ENCODE results near the gene UBALD2. TPM values are rescaled to one million over a fixed set of nuclear protein-coding genes. Genes with fewer than 3 reads are reported as not detected.
"Not testable (repeated sequence)": the region's sequence is repeated elsewhere in the genome, so short reads cannot be mapped to it uniquely, and the experiment has no call there.

Gene UBALD2
- total and polyA plus RNA-seq, 8 donors, result 1.8 to 49.5 (median 38.7) TPM

DNA sequence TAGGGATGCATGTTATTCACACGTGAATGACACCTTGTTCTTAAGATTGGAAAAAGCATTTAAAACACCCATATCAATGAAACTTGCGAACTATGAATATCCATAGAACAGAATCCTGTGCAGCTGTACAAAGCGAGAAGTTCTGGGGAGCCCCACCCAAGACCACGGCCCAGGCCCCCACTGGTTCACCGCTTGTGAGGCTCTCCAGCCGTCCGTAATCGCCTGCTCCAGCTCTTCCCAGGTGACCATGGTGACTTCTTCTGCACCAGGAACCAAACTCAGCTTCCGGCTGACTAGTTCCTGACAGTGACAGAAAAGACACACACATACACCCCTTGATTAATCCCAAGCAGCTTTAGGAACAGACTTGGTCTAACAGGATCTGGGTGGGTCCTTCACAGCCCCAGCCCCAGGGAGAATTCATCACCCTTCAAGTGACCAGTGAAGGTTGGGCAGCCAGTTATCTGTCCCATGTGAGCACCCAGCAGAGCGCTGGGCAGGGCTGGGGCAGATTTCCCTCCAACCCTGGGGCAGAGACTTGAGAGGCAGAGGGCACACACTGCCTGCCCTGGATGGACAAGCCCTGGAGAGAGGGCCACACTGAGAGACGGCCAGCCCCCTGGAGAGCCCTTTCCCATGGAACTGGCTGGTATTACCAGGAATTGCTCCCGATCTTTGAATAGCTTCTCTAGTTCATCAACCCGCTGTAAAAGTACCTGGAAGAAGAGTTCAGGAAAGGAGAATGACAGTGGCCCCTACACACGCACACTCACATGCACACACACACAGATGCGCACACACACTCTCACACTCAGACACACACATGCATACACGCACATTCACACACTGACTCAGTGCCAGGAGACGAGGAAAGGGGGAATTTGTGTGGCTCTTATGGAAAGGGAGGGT, 39.3 kb downstream of the UBALD2 start:
- Histone ChIP-seq H3K9me3 (no peaks in the 10 kb centered on the region), H3K27ac (no peak overlapping the region), H3K36me3 (peaks cover 0 to 27% (median 26%) of the 10 kb centered on the region in 4 donors), H3K4me3 (no peak overlapping the region), H3K27me3 (no peaks in the 10 kb centered on the region), H3K4me1 (no peaks in the 10 kb centered on the region)
- intact Hi-C loops (cut with DNase I; ENCODE audit: low total_unique reads), result loop anchor here (5.0 kb wide), 1 partner anchor 93 kb away; no protein-coding TSS in a partner anchor
- TF ChIP-seq CTCF (IDR thresholded peaks at IDR 0.05), result no peak
- no peak for TF ChIP-seq POLR2AphosphoS5 (IDR thresholded peaks at IDR 0.05)
- TF ChIP-seq POLR2A (IDR thresholded peaks at IDR 0.05), result no peak
- TF ChIP-seq EP300 (IDR thresholded peaks at IDR 0.05), result no peak
- DNase-seq, result no peak
- 71 to 79% (median 75%) methylated on average over 16 to 17 of the region's 17 CpGs for WGBS, 5 donors

DNA sequence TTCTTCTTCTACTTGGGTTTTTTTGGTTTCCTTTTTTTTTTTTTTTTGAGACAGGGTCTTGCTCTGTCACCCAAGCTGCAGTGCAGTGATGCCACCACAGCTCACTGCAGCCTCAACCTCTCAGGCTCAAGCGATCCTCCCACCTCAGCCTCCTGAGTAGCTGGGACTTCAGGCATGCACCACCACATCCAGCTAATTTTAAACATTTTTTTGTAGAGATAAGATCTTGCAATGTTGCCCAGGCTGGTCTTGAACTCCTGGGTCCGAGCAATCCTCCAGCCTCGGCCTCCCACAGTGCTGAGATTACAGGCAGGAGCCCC, 39.9 kb downstream of the UBALD2 start:
- H3K27me3 ChIP-seq; DNase-seq; H3K9me3 ChIP-seq; H3K4me1 ChIP-seq; intact Hi-C loops (cut with DNase I; ENCODE audit: low total_unique reads); H3K27ac ChIP-seq; H3K4me3 ChIP-seq: not testable (repeated sequence)
- 77 to 94% (median 87%) methylated on average over 3 of the region's 3 CpGs for WGBS, 5 donors
- H3K36me3 ChIP-seq, result peaks cover 0 to 33% (median 32%) of the 10 kb centered on the region in 4 donors

DNA sequence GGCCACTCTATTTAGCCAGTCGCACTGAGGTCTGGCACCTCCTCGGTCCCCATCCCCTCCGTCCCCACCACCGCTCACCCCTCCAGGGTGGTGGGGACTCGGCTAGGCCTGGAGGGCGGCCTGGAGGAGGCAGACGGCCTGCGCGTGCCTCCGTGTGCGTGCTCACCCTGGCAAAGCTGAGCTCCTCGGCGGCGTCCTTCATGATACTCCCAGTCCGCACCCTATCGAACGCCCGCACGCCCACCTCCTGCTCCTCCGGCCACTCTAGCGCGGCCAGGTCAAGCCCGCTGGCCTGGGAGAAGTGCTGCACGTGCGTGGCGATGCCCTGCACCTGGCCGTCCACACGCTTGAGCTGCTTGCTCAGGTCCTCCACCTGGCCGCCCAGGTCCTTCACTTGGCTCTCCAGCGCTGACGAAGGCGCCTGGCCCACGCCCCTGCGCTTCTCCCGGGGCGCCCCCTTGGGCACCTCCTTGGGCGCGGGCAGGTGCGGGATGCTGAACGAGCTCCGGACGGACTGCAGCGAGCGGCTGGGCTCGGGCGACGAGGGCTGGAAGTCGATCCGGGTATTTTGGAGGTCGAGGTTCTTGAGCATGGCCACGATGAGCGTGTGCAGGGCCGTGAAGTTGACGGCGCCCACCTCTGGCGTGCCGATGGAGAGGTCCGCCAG, 42.3 kb downstream of the UBALD2 start:
- H3K4me3 ChIP-seq, result no peak overlapping the region
- no peak for DNase-seq
- no peak overlapping the region for H3K27ac ChIP-seq
- no peaks in the 10 kb centered on the region for H3K4me1 ChIP-seq
- H3K9me3 ChIP-seq, result no peaks in the 10 kb centered on the region
- TF ChIP-seq POLR2A (IDR thresholded peaks at IDR 0.05) (no peak), POLR2AphosphoS5 (IDR thresholded peaks at IDR 0.05) (no peak)
- WGBS, 5 donors, result 95 to 98% (median 97%) methylated on average over 55 to 58 of the region's 58 CpGs
- H3K36me3 ChIP-seq, result peaks cover 14 to 56% (median 55%) of the 10 kb centered on the region in 4 donors
- intact Hi-C loops (cut with DNase I; ENCODE audit: low total_unique reads), result no loop called here
- H3K27me3 ChIP-seq, result no peaks in the 10 kb centered on the region

DNA sequence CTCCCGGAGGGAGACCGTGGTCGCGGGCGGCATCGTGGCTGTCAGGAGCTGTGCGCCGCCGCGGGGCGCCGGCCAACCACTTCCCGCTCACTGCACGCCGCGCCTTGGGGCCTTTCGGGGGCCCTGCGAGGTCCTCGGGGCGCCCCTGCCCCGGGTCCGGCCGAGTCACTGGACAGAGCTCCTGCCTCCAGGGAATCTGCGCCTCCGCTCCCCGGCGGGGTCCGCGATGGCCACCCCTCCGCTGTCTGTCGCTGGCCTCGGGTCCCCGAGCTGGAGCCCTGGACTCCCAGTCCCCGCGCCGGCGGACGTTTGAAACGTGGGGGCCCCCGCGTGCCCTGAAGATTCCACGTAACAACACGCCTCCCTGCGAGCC, 42.8 kb downstream of the UBALD2 start, which contains the start of gene QRICH2:
Gene QRICH2 (minus strand): TSS at position 311 of the 373 bp plus-strand sequence. CDS start 278 bp downstream, at position 33.
- H3K4me3 ChIP-seq, result no peak within 1 kb of the TSS
- WGBS, 5 donors, result 94 to 98% (median 97%) methylated on average over 20 to 44 of the region's 44 CpGs
- DNase-seq, result no peak
- H3K36me3 ChIP-seq, result peaks cover 19 to 61% (median 61%) of the 10 kb centered on the region in 4 donors
- H3K9me3 ChIP-seq, result no peaks in the 10 kb centered on the region
- no peak for TF ChIP-seq EP300 (IDR thresholded peaks at IDR 0.05)
- no peak for TF ChIP-seq POLR2AphosphoS5 (IDR thresholded peaks at IDR 0.05)
- TF ChIP-seq CTCF (IDR thresholded peaks at IDR 0.05), result no peak
- TF ChIP-seq POLR2A (IDR thresholded peaks at IDR 0.05), result no peak
- no peaks in the 10 kb centered on the region for H3K27me3 ChIP-seq
- H3K4me1 ChIP-seq, result no peaks in the 10 kb centered on the region
- H3K27ac ChIP-seq, result no peak within 1 kb of the TSS
- intact Hi-C loops (cut with DNase I; ENCODE audit: low total_unique reads), result no loop called here

DNA sequence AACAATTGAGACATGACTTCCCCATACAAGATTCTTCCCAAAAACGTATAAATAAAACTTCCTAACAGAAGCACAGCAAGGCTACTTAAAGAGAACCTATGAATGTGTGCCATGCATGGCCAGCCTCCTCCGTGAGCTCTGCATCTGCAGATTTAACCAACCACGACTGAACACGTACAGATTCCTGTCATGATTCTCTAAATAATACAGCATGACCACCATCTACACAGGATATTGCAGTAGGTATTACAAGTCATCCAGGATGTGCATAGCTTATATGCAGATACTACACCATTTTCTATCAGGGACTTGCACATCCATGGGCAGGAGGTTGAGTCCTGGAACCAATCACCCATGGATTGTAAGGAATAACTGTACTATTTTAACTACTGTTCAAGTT, 44.3 kb downstream of the UBALD2 start:
- no peak for DNase-seq
- Histone ChIP-seq H3K27me3 (no peaks in the 10 kb centered on the region), H3K36me3 (peaks cover 23 to 76% (median 73%) of the 10 kb centered on the region in 4 donors), H3K4me3 (no peak overlapping the region), H3K27ac (no peak overlapping the region), H3K4me1 (no peaks in the 10 kb centered on the region), H3K9me3 (no peaks in the 10 kb centered on the region)
- 82 to 91% (median 88%) methylated on average over 4 of the region's 4 CpGs for WGBS, 5 donors
- intact Hi-C loops (cut with DNase I; ENCODE audit: low total_unique reads), result no loop called here
- TF ChIP-seq POLR2AphosphoS5 (IDR thresholded peaks at IDR 0.05), result no peak
- TF ChIP-seq EP300 (IDR thresholded peaks at IDR 0.05), result no peak
- no peak for TF ChIP-seq POLR2A (IDR thresholded peaks at IDR 0.05)
- TF ChIP-seq CTCF (IDR thresholded peaks at IDR 0.05), result no peak
